Spleen (tissue), 11 donors: ENCODE measurements around the gene LRP10. TPM values are rescaled to one million over a fixed set of nuclear protein-coding genes. Genes with fewer than 3 reads are reported as not detected.
A peak's percentile ranks its signal among the peaks of the same experiment; 100 is the strongest.
"Not testable (repeated sequence)": the region's sequence is repeated elsewhere in the genome, so short reads cannot be mapped to it uniquely, and the experiment has no call there.

ENCODE experiments used
- DNase-seq: peaks from one replicate; pipeline ENCODE4 v3.0.0-alpha.2; 2020
- H3K27ac ChIP-seq, 8 donors: fragments of 200-600 bp; sonication (generic) in 7 of 8; 1 replicate in 4 of 8; 2 replicates in 4 of 8; pipeline versions ENCODE4 v1.5.0 to v1.8.0; 2016 to 2021; ENCODE audit warnings: inconsistent platforms in 4 of 8, mild to moderate bottlenecking in 4 of 8, moderate library complexity in 1 of 8
- H3K27me3 ChIP-seq, 7 donors: fragments of 200-600 bp; sonication (generic) in 6 of 7; replicated peaks in 1 of 7; 1 replicate in 4 of 7; 2 replicates in 3 of 7; pipeline versions ENCODE4 v1.5.0 to v1.8.0; 2016 to 2021; ENCODE audit warnings: inconsistent platforms in 3 of 7, mild to moderate bottlenecking in 1 of 7
- H3K36me3 ChIP-seq, 6 donors: fragments of 200-600 bp; sonication (generic) in 5 of 6; 1 replicate in 4 of 6; 2 replicates in 2 of 6; pipeline versions ENCODE4 v1.5.0 to v1.8.0; 2016 to 2021; ENCODE audit warnings: inconsistent platforms in 2 of 6
- H3K4me1 ChIP-seq, 6 donors: fragments of 200-600 bp; sonication (generic) in 5 of 6; 1 replicate in 3 of 6; 2 replicates in 3 of 6; pipeline versions ENCODE4 v1.5.0 to v1.8.0; 2016 to 2021; ENCODE audit warnings: inconsistent platforms in 3 of 6
- H3K4me3 ChIP-seq, 8 donors: fragments of 200-600 bp; sonication (generic) in 7 of 8; 1 replicate in 4 of 8; 2 replicates in 4 of 8; pipeline versions ENCODE4 v1.5.0 to v1.8.0; 2016 to 2021; ENCODE audit warnings: inconsistent platforms in 4 of 8, mild to moderate bottlenecking in 4 of 8, moderate library complexity in 2 of 8
- H3K9me3 ChIP-seq, 8 donors: fragments of 200-600 bp; sonication (generic) in 7 of 8; 1 replicate in 4 of 8; 2 replicates in 4 of 8; pipeline versions ENCODE4 v1.5.0 to v1.8.0; 2016 to 2021; ENCODE audit warnings: inconsistent platforms in 4 of 8
- POLR2A ChIP-seq, 3 donors: fragments of 450-650 bp; IDR thresholded peaks; one replicate each; pipeline ENCODE4 v1.5.1; 2017; ENCODE audit warnings: antibody characterized with exemption in 3 of 3, mild to moderate bottlenecking in 1 of 3
- POLR2AphosphoS5 ChIP-seq, 3 donors: sonication (generic); formaldehyde crosslinking; IDR thresholded peaks; one replicate each; pipeline ENCODE4 v1.5.1; 2017; ENCODE audit warnings: antibody characterized with exemption in 3 of 3
- WGBS, 5 donors: extraction: QIAGEN DNeasy Blood & Tissue Kit in 3 of 5; methylation state at CpG; one replicate each; pipeline versions ENCODE4 v1.1.5 to v1.1.7; 2013 to 2018; 5-methylcytosine and 5-hydroxymethylcytosine counted together
- intact Hi-C: fragments of 100-400 bp; cut with DNase I; formaldehyde crosslinking; loops from one replicate; pipeline ENCODE4 v1.15.0; 2023; ENCODE audit warnings: low total_unique reads
- polyA plus RNA-seq, 3 donors: library from polyadenylated mRNA; stranded (reverse); fragments of 200-250 nt; gene quantifications; one replicate each; pipeline ENCODE4 v1.2.1, GENCODE V29; 2013
- total RNA-seq, 7 donors: library from RNA; depleted of rRNA in 3 of 7; stranded (reverse); fragments of >200 nt in 3 of 7; fragmentation: NEBNext Ultra II Directional in 4 of 7; extraction: Animal tissue kit (Norgen Biotek cat#: 25700) in 4 of 7; gene quantifications; one replicate each; pipeline versions ENCODE4 v1.1.0 to v1.2.1, GENCODE V29; 2016 to 2021
- TF ChIP-seq, protein P1 (sequence below), 11 experiments: fragments of 200-600 bp in 7 of 11; fragments of 450-650 bp in 4 of 11; sonication (generic) in 4 of 11; IDR thresholded peaks in 8 of 11; conservative IDR thresholded peaks in 3 of 11; 1 replicate in 7 of 11; 2 replicates in 4 of 11; pipeline versions ENCODE4 v1.4.0 to v1.8.0; 2016 to 2021; ENCODE audit warnings: antibody characterized with exemption in 11 of 11, inconsistent platforms in 4 of 11, mild to moderate bottlenecking in 1 of 11
- donor health status: healthy with polysubstance abuse.
- donor health status: DM: no; HTN: no; CAD: no; lungs with moderate emphysema.
- donor health status: DM: no; HTN: no; CAD: no.
- donor health status: Bipolar disorder and iron deficiency.
- donor health status: healthy.
- donor health status: DM: no; HTN: no; CAD: no.
- donor health status: DM: yes; HTN: yes; CAD: no.

Gene LRP10
- total and polyA plus RNA-seq, 10 donors = 7.9 to 205 (median 105) TPM

DNA sequence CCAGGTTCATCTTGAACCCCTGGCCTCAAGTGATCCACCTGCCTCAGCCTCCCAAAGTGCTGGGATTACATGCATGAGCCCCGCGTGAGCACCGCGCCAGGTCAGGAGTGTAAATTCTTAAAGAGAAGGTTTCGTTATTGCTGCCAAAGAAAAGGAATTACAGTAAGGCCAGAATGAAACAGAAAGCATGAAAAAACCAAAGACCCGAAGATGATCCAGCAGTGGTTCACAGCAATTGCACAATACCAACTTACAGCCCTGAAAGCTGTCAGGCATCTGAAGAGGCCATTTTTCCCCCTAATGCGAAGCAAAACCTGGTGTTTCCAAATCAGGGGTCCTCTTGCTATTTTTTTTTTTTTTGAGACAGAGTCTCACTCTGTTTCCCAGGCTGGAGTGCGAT, 37.1 kb downstream of the LRP10 start:
- 60 to 88% (median 70%) methylated on average over 8 of the region's 8 CpGs for WGBS, 5 donors
- intact Hi-C loops = no loop called here
- Histone ChIP-seq H3K4me1 (peaks cover 2 to 57% (median 14%) of the 10 kb centered on the region in 6 donors), H3K27ac (peak overlapping the region in 6 of 8 donors; percentile 11 to 64 (median 38)), H3K36me3 (peaks cover 21 to 100% (median 73%) of the 10 kb centered on the region in 6 donors), H3K4me3 (no peak overlapping the region), H3K9me3 (no peaks in the 10 kb centered on the region), H3K27me3 (no peaks in the 10 kb centered on the region)
- no peak for DNase-seq
- TF ChIP-seq, protein P1, sequence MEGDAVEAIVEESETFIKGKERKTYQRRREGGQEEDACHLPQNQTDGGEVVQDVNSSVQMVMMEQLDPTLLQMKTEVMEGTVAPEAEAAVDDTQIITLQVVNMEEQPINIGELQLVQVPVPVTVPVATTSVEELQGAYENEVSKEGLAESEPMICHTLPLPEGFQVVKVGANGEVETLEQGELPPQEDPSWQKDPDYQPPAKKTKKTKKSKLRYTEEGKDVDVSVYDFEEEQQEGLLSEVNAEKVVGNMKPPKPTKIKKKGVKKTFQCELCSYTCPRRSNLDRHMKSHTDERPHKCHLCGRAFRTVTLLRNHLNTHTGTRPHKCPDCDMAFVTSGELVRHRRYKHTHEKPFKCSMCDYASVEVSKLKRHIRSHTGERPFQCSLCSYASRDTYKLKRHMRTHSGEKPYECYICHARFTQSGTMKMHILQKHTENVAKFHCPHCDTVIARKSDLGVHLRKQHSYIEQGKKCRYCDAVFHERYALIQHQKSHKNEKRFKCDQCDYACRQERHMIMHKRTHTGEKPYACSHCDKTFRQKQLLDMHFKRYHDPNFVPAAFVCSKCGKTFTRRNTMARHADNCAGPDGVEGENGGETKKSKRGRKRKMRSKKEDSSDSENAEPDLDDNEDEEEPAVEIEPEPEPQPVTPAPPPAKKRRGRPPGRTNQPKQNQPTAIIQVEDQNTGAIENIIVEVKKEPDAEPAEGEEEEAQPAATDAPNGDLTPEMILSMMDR (IDR thresholded peaks at IDR 0.05 in 8 of 11, conservative IDR thresholded peaks at IDR 0.05 in 3 of 11) = no peak
- no peak for TF ChIP-seq POLR2AphosphoS5 (IDR thresholded peaks at IDR 0.05)
- no peak for TF ChIP-seq POLR2A (IDR thresholded peaks at IDR 0.05)

DNA sequence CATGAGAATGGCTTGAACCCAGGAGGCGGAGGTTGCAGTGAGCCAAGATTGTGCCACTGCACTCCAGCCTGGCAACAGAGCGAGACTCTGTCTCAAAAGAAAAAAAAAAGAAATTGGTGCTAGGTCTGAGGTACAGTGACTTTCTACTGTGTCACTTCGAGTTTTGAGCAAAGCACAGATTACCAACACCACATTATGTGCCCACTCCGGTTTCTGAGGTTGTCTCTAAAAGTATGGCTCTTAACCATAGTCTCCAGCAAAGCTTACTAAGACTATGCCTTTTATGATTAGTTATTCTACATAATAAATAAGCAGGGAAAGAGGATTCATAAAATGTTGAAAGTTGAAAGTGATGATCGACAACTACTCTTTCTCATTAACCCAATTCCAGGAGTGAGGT, 39.4 kb downstream of the LRP10 start:
- intact Hi-C loops = no loop called here
- WGBS, 5 donors = 89 to 96% (median 94%) methylated on average over 5 of the region's 5 CpGs
- Histone ChIP-seq H3K27me3 (no peaks in the 10 kb centered on the region), H3K9me3 (no peaks in the 10 kb centered on the region), H3K36me3 (peaks cover 9 to 90% (median 50%) of the 10 kb centered on the region in 6 donors), H3K27ac (no peak overlapping the region), H3K4me1 (peaks cover 11 to 80% (median 32%) of the 10 kb centered on the region in 6 donors), H3K4me3 (no peak overlapping the region)
- TF ChIP-seq, protein P1 (IDR thresholded peaks at IDR 0.05 in 8 of 11, conservative IDR thresholded peaks at IDR 0.05 in 3 of 11) = no peak
- TF ChIP-seq POLR2A (IDR thresholded peaks at IDR 0.05) = no peak
- TF ChIP-seq POLR2AphosphoS5 (IDR thresholded peaks at IDR 0.05) = no peak
- no peak for DNase-seq

DNA sequence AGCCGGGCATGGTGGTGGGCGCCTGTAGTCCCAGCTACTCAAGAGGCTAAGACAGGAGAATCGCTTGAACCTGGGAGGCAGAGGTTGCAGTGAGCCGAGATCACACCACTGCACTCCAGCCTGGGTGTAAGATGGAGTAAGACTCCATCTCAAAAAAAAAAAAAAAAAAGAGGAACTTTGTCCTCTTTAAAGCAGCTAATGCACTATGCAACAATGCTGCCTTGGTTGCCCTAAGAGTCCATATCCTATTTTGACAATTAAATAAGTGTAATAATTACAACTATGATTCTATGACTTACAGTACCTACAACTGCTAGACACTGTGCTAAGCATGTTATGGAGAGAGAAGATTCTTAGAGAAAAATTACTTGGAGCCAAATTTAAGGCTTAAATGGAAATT, 43.3 kb downstream of the LRP10 start:
- H3K9me3 ChIP-seq, H3K27me3 ChIP-seq, intact Hi-C loops, H3K4me3 ChIP-seq, DNase-seq: not testable (repeated sequence)
- 74 to 96% (median 85%) methylated on average over 4 of the region's 4 CpGs for WGBS, 5 donors
- H3K4me1 ChIP-seq = peaks cover 25 to 90% (median 51%) of the 10 kb centered on the region in 6 donors
- H3K27ac ChIP-seq = peak overlapping the region in 7 of 8 donors; percentile 39 to 100 (median 99)
- peaks cover 0 to 65% (median 13%) of the 10 kb centered on the region in 6 donors for H3K36me3 ChIP-seq

DNA sequence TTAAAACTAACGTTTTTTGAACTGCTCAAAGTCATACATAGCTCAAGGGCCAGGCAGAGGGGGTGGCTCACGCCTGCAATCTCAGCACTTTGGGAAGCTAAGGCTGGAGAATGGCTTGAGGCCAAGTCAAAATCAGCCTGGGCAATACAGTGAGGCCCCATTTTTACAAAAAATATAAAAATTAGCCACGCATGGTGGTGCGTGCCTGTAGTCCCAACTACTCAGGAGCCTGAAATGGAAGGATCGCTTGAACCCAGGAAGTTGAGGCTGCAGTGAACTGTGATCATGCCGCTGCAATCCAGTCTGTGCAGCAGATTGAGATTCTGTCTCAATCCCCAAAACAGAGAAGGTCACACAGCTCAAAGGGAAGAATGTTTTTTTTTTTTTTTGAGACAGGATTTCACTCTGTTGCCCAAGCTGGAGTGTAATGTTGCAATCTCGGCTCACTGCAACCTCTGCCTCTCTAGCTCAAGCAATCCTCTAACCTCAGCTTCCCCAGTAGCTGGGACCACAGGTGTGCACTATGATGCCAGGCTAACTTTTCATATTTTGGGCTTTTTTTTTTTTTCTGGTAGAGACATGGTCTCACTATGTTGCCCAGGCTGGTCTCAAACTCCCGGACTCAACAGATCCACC, 44.5 kb downstream of the LRP10 start:
- no peaks in the 10 kb centered on the region for H3K9me3 ChIP-seq
- DNase-seq = no peak
- peak overlapping the region in 7 of 8 donors; percentile 58 to 100 (median 99) for H3K27ac ChIP-seq
- WGBS, 5 donors = 54 to 79% (median 76%) methylated on average over 8 of the region's 8 CpGs
- no peaks in the 10 kb centered on the region for H3K27me3 ChIP-seq
- intact Hi-C loops = no loop called here
- TF ChIP-seq, protein P1 (IDR thresholded peaks at IDR 0.05 in 8 of 11, conservative IDR thresholded peaks at IDR 0.05 in 3 of 11) = no peak
- peak in 1 of 3 donors; percentile 56 for TF ChIP-seq POLR2AphosphoS5 (IDR thresholded peaks at IDR 0.05)
- peaks cover 0 to 64% (median 12%) of the 10 kb centered on the region in 6 donors for H3K36me3 ChIP-seq
- peak overlapping the region in 1 of 8 donors; percentile 86 for H3K4me3 ChIP-seq
- H3K4me1 ChIP-seq = peaks cover 26 to 86% (median 52%) of the 10 kb centered on the region in 6 donors
